NCI-H128 (cell line): ENCODE measurements around the gene PPME1.

ENCODE experiments used
- DNase-seq: peaks from one replicate; lab custom pipeline; 2025; ENCODE audit not compliant: unreplicated experiment; lab: John Stamatoyannopoulos, UW

PPME1 gene

DNA sequence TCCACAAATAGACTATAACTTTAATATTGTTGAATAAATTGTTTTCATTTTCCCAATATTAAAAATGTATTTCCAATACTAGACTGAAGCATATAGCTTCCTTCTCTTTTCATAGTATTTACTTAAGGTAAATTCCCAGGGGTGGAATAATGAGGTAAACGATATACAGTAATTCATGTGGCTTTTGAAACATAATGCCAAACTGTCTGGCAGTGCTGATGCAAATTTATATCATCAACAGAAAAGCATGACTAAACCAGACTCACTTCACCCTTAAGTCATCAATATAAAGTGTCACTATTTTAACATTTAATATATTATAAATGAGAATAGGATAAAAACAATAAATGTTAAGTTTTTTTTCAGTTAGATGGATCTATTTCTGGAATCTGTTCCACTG is 13.9 kb upstream of the PPME1 start:
- DNase-seq, result no peak

DNA sequence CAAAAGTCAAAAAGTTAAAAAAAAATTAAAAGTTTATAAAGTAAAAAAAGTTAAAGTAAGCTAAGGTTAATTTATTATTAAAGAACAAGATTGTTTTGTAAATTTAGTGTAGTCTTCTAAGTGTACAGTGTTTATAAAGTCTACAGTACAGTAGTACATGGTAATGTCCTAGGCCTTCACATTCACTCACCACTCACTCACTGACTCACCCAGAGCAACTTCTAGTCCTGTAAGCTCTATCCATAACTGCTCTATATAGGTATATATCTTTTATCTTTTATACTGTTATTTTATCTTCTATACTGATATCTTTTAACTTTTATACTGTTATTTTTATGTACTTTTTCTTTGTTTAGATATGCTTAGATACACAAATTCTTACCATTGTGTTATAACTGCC is 11.4 kb upstream of the PPME1 start:
- DNase-seq, result no peak

DNA sequence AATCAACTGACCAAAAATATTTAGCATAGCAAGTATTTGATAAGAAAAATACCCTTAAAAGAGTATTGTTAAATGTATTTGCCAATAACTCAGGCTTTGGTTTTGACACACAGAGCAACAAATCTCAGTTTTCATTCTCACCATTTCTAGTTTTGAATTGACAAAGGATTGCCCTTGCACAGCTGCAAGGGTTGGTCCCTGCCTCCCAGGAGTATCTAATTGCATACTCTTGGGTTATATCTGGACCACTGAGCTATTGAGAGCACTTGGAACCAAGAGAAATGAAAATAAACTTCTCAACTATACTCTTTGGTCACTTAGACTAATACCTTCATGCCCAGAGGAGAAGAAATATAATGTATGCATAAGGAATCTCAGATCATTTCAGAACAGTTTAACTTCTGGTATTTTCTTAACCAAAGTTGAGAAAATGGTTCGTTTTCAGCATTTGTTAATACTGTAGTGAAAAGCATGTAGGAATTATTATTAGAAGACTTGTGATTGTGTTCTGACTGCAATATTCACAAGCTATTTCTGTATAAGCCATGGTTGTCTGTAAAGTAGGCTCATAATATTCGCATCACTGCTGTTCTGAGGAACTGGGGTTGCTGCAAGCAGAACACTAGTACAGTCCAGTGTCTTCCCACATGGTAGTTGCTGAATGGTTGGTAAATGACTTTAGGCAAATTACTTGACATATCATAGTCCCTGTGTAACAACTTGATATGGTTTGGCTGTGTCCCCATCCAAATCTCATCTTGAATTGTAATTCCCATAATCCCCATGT is 8.2 kb upstream of the PPME1 start:
- no peak for DNase-seq

DNA sequence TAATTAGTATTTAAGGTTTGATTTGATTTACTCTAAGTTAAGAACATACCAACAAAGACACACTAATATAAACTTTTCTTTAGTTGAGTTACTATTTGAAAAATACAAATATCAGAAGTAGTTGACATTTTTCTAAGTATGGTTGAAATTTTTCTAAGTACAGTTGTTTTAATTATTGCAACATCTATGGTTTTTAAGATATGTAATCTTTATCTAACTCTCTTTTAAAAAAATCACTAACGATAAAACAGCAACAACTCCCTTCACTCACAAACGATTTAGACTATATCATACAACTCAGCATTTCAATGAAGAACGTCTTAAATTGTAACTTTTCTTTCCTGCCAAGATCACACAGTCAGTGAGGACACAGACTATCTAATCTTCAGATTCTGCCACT is 2.3 kb upstream of the PPME1 start:
- DNase-seq, result no peak

DNA sequence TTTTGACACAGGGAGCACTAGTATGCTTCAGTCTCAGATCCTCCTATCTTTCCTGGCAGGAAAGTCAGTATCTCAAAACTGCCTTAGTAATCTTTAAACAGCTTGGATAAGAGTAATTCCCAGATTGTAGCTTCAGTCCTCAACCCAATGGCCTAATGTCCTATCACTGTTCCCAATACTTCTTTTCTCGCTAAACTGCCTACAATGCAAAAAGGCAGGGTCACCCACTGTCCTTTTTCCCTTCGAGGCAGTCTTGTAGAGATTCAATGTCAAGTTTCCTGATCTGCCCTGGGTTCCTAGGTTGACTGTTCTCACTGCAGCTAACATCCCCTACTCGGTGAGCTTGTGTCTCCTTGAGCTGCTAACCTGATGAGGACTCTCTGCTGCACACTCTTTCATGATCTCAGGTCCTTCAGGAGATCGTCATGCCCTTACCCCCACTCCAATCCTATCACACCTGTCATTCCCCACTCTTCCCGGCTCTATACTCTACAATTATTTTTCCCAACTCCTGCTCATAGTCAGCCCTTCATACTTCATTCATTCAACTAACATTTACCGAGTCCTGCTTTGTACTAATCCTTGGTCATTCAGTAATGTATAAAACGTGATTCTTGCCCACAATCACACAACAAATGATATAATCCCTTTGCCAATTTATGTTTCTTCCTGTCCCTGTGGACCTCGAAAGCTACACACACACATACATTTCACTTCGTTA is 1.2 kb upstream of the PPME1 start:
- DNase-seq, result no peak

DNA sequence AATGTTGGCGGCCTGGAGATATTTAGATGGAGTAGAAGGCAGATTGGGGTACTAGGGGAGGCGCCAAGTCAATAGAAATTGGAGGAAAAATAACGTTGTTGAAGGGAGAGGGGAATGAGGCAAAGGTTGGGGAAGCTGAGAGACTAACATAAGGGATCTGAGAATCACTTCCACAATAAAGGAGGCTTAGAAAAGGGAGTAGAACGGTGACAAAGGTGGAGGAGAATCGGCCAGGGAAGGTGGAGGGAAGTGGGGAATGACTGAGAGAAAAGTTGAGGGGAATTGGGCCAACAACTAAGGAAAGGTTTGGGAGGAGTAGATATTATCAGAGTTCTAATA is 510 bp downstream of the PPME1 start:
- DNase-seq, result no peak

DNA sequence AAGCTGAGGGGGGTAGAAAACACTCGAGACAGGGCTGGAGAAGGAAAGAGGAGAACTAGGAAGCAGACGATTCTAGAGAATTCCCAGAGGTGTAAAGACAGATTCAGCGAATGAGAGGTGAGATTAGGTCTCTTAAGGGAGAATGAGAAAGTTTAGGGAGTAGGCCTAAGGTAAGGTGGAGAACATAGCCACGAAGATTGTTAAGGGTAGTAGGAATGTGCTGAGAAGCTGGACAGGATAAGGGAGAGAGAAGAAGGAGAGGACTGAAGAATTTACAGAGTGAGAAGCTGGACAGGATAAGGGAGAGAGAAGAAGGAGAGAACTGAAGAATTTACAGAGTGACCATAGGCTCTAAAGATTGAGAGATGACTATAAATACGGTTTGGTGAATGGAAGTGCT is 908 bp downstream of the PPME1 start:
- DNase-seq, result no peak

DNA sequence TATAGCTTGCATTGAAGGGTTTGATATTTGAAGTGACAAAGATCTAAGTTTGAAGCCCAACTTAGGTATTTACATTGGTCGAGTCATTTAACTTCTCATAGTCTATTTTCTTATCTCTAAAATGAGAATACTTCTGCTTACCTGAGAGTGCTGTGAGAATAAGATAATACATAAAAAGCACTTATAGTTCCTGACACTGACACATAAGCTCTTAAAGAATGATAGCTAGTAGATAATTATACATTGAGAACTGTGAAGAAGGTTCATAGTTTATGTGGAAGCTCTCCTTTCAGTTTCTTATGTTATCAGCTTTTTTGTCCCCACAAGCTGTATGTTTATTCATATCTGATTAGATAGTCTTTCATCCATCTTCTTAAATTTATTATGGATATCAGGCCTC is 4.8 kb downstream of the PPME1 start:
- no peak for DNase-seq

DNA sequence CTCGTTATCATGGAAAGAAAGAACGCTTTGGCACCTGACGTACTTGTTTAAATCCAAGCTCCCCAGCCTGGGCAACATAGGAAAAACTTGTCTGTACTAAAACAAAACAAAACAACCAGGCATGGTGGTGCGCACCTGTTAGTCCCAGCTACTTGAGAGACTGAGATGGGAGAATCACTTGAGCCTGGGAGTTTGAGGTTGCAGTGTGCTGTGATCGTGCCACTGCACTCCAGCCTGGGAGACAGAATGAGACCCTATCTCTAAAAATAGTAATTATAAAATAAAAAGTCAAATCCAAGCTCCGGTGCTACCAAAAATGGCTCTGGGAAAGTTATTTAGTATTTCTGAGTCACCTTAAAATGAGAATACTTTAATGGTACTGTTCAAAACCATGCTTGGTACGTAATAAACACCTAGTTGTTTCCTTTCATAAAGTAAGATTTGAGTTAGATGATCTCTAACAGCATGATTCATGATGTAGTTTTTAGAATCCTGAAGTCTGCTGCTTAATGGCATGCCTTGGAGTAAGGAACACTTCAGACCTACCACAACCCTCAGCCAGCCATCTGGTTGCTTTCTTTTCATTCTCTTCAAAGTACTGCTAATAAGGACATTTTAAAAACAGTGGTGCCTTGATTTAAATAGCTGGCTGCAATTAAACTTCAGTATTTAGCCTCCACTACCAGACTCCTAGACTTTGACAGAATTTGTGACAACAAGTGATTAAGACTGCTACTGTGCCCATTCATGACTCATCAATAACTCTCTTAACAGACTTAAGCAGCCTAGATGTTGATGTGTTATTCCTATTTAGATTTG is 8.4 kb downstream of the PPME1 start:
- DNase-seq, result no peak

DNA sequence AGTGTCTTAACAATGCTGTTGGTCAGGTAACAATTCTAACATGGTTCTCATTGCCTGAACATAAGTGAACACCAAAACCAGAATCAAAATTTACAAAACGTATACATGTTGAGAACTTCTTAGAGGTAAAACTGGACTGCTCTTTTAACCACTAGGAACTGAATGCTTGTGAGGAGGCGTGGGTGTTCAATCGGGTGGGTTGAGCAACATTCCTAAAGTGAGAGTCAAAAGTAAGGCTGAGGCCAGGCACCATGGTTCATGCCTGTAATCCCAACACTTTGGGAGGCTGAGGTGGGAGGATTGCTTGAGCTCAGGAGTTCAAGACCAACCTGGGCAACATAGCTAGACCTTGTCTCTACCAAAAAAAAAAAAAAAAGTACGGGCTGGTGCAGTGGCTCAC is 11.5 kb downstream of the PPME1 start:
- no peak for DNase-seq

DNA sequence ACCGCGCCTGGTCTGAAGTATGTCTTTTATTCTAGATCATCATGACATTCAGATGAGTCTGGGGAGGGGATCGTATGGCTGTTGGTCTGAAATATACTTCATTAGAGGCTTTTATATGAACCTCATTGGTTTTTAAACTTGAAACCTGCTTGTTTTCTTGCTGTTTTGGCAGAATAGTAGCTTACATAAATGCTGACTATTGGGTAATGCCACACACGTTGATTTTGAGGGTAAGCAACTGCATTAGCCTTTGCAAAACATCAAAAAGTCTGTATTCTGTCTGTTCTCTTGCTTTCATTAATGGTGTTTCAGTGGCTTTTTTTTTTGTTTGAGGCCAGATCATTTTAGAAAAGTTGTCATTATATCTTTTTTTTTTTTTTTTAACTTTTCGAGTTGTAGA is 14.2 kb downstream of the PPME1 start:
- no peak for DNase-seq

DNA sequence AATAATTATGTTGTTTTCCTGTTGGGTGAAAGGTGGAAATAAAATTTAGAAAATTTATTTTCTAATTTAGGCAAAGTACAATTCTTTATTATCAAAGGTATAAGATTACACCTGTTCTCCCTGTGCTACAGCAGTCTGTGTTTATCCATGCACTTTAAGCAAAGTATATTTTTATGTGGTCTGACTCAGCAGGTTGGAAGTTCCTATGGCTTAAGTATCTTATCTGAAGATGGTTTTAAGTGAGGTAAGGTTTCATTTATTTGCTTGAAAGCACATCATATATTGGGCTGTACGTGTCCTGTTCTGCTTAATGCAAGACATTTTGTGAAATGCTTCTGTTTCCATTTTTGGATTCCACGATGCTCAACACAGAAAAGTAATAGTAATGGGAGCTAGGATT is 14.6 kb downstream of the PPME1 start:
- DNase-seq, result peak; percentile 23

DNA sequence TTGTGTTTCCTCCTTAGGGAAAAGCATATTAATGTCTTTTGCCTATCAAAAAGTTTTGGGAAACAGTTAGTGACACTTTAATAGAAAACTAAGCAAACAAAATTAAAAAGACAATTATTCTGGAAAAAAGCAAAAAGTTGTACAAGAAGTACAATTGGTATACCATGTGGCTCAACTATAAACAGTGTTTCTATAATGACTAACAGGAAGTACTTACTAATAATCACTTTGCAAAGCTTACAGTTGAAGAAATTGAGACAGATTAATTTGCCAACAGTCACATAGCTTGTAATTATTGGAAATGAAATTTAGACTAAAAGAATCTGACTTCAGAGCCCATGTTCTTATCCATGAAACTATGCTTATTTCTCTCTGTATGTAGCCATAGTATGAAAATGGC is 24.7 kb downstream of the PPME1 start:
- DNase-seq, result no peak

DNA sequence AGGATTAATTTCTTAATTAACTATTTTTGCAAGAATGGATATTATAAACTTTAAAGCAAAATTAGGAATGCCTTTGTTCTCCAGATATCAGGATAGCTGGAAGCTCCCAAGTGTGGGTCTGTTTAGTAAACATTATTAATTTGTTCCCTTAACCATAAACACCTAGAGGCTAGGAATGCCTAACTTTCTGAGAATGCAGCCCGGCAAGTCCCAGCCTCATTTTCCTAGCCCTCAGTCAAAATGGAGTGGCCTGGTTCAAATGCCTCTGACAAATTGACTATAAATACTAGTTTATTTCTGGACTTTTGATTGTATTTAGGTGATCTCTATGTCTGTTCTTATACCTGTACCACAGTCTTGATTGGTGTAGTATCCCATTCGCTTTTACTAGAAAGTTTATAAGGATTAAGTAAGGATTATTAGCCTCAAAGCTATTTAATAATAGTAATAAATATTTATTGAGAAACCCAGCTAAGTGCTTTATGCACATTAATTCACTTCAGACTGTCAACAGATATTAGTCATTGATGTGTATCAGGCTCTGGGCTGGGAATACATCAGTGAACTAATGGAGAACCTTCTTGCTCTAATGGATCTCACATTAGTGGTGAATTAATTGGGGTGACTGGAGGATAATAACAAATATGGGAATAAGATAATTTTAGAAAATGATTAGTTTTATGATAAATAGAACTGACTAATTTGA is 25.8 kb downstream of the PPME1 start:
- no peak for DNase-seq

DNA sequence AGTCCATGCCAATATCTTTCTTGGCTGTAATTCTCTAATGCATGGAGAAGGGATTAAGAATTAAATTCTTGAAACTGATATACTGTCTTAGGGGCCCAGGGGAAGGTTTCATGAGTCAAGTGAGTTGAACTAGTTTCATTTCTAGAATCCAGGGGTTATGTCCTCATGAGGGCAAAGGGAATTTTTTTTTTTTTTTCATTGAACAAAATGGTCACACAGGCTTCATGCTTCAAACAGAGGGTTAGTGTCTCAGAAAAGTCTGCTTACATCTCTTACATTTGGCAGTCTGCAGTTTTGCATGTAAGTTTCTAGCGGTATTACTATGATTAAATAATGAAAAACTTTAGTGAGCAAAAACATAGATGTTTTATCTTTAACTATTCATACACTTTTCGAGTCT is 32.9 kb downstream of the PPME1 start:
- no peak for DNase-seq

DNA sequence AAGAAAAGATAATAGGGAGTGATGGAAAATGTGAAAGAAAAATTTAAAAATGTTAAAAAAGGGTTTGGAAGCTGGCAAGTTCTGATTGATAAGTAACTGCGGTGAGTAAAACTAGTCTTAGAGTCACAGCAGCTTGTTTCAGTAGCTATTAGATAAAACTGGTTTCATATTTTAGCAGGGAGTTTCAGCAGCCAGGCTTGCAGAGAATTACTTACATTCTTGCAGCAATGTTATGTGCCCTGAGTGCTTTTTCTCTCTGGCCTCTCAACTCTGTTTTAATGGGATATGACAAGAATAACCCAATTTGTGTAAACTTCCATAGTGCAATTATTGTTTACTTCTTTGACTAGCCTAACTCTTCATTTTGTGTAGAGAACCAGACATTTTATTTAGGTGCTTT is 33.6 kb downstream of the PPME1 start:
- DNase-seq, result no peak

DNA sequence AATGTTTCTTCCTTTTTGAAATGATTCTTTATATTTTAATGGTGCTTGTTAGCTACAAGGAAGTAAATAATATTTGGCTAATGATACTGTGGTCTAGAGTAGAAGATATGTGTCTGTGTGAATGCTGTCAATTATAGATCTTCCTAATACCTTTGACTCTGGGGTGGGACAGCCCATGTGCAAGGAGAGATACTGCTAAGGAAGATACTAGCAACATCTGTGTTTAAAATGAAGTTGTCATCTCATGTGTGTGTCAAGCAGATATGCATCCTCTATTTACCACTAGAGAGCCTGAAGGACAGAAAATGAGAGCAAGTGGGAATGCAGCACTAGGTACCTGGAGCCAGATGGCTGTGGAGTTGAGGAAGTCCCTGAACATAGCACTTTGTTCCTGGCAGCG is 34.1 kb downstream of the PPME1 start:
- DNase-seq, result no peak

DNA sequence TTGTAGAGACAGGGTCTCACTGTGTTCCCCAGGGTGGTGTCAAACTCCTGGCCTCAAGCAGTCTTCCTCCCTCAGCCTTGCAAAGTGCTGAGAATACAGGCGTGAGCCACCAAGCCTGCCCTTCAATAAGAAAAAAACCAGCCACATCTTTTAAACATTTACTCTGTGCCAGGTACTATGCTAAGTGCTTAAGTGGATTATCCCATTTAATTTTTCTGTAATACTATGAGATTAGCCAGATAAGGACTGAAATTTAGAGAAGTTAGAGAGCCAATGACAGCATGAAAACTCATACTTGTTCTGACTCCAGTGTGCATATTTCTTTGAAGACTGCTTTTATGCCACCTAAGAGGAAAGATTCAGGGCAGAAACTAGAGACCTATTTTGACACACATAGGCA is 35.7 kb downstream of the PPME1 start:
- DNase-seq, result no peak

DNA sequence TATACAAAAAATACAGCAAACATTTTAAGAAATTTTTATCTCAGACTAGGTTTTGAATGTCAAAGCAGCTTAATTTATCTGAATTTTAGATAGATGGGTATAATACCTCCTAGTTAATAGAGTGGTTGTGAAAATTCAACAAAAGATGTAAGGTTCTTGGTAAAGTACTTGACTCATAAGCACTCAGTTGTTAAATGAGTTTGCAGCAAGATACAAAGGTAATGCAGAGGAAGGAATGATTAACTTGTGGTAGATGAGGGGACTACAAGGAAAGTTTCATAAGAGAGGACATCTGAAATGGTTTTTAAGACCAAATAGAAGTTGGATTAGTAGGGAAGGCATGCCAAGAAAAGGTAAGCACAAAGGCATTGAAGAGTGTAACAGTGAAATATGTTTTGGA is 37.4 kb downstream of the PPME1 start:
- DNase-seq, result no peak

DNA sequence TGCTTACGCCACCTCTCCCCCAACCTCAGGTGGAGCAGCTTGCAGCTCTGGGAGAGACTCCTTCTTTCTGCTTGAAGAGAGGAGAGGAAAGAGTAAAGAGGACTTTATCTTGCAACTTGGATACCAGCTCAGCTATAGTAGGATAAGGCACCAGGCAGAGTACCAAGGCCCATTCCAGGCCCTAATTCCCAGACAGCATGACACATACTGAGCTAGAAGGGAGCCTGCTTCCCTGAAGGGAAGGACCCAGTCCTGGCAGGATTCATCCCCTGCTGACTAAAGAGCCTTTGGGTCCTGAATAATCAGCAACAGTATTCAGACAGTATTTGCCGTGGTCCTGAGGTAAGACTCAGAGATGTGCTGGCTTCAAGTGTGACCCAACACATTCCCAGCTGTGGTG is 41.4 kb downstream of the PPME1 start:
- DNase-seq, result no peak

DNA sequence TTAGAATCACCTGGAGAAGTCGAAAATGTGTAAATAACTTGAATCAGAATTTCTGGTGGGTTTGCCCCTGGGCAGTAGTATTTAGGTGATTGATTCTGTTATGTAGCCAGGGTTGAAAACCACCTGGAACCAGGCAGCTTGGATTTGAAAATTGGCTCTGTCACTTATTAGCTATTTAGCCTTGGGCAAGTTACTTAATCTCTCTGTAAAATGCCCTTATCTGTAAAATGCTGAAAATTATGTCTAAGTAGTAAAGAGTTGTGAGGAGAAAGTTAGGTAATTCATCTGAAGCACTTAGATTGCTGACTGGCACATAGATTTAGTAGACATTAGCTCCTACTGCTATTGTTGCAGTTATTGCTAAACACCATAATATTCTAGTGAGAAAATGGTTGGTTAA is 49.3 kb downstream of the PPME1 start:
- DNase-seq, result no peak

DNA sequence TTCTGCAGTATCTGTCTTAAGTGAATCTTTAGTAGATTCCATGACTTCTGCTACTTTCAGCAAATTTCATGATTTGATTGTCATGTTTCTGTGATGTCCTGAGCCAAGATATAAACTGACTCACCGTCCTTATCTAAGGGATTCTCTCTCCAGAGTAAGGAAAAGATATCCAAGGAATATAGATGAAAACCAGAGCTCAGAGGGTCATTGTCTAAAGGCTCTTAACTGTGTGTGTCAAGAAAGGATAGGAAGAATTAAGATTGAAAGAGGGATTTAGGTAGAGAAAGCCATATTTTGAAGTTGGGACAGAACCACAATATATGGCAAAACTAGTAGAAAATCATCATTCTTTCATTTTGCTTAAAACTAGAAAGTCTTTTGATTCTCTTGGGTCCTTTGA is 50.7 kb downstream of the PPME1 start:
- no peak for DNase-seq
